HG03558 (cell line): ENCODE results near the gene SLC39A11.
"Not testable (repeated sequence)": the region's sequence is repeated elsewhere in the genome, so short reads cannot be mapped to it uniquely, and the experiment has no call there.

Source experiments
- ATAC-seq: cut with Tn5 transposase; IDR thresholded peaks from one replicate; pipeline ENCODE4 v1.9.1; 2021; ENCODE audit warnings: moderate number of reproducible peaks; ENCODE audit not compliant: unreplicated experiment; ENCODE audit errors: extremely low read depth

SLC39A11 gene

GRCh38 chr17:73112246-73112645, 19.8 kb upstream of the SLC39A11 start:
- no peak for ATAC-seq

GRCh38 chr17:73111386-73111785, 18.9 kb upstream of the SLC39A11 start:
- no peak for ATAC-seq

GRCh38 chr17:73107191-73107590, 14.7 kb upstream of the SLC39A11 start:
- ATAC-seq, result no peak

- no peak for ATAC-seq
Measured at GRCh38 chr17:73105431-73105830, 12.9 kb upstream of the SLC39A11 start.

GRCh38 chr17:73104450-73104849, 12.0 kb upstream of the SLC39A11 start:
- ATAC-seq, result no peak

- no peak for ATAC-seq
Measured at GRCh38 chr17:73103641-73104335, 11.3 kb upstream of the SLC39A11 start.

GRCh38 chr17:73101031-73101430, 8.5 kb upstream of the SLC39A11 start:
- ATAC-seq, result no peak

GRCh38 chr17:73100363-73100762, 7.9 kb upstream of the SLC39A11 start:
- ATAC-seq, result no peak

- ATAC-seq, result no peak
Measured at GRCh38 chr17:73099511-73099910, 7.0 kb upstream of the SLC39A11 start.

- ATAC-seq, result no peak
Measured at GRCh38 chr17:73098919-73099318, 6.4 kb upstream of the SLC39A11 start.

GRCh38 chr17:73097973-73098765, 5.7 kb upstream of the SLC39A11 start:
- ATAC-seq, result not testable (repeated sequence)

GRCh38 chr17:73096866-73097265, 4.4 kb upstream of the SLC39A11 start:
- ATAC-seq, result no peak

- ATAC-seq, result no peak
Measured at GRCh38 chr17:73096211-73096610, 3.7 kb upstream of the SLC39A11 start.

GRCh38 chr17:73093286-73093685, 798 bp upstream of the SLC39A11 start:
- no peak for ATAC-seq

- ATAC-seq, result no peak
Measured at GRCh38 chr17:73091770-73092522, 542 bp downstream of the SLC39A11 start.

GRCh38 chr17:73091410-73091769, 1.1 kb downstream of the SLC39A11 start:
- no peak for ATAC-seq

- ATAC-seq, result no peak
Measured at GRCh38 chr17:73090396-73091202, 1.9 kb downstream of the SLC39A11 start.

- ATAC-seq, result no peak
Measured at GRCh38 chr17:73089322-73090317, 2.9 kb downstream of the SLC39A11 start.

- no peak for ATAC-seq
Measured at GRCh38 chr17:73088561-73088960, 3.9 kb downstream of the SLC39A11 start.
